Activated CD4-positive, alpha-beta T cell treated with anti-CD3 and anti-CD28 coated beads for 36 hours (primary cell): ENCODE data around the gene SATB2. TPM values are rescaled to one million over a fixed set of nuclear protein-coding genes. Genes with fewer than 3 reads are reported as not detected.
A peak's percentile ranks its signal among the peaks of the same experiment; 100 is the strongest.

Source experiments
- ATAC-seq: fragments of 200-7000 bp; cut with Tn5 transposase; one replicate; pipeline ENCODE4 v1.10.0; 2021; ENCODE audit warnings: mild to moderate bottlenecking, moderate library complexity
- CTCF ChIA-PET: fragments of 350-600 bp; sonication (Branson Sonifier 250); formaldehyde crosslinking; loops from one replicate; lab custom pipeline; 2021; ENCODE audit warnings: antibody characterized with exemption; lab: Charles Lee
- POLR2A ChIA-PET: fragments of 350-600 bp; sonication (Branson Sonifier 250); formaldehyde crosslinking; loops from one replicate; lab custom pipeline; 2021; ENCODE audit warnings: antibody characterized with exemption, inconsistent platforms; lab: Charles Lee
- DNase-seq: peaks from one replicate; pipeline ENCODE4 v3.0.0-alpha.2; 2020
- H3K27ac Mint-ChIP-seq: one replicate; pipeline ENCODE4 v1.8.0; 2021; ENCODE audit warnings: mixed read lengths
- H3K27me3 Mint-ChIP-seq: one replicate; pipeline ENCODE4 v1.8.0; 2021; ENCODE audit warnings: mixed read lengths
- H3K36me3 Mint-ChIP-seq: one replicate; pipeline ENCODE4 v1.8.0; 2021; ENCODE audit warnings: low read depth, mixed read lengths
- H3K4me1 Mint-ChIP-seq: one replicate; pipeline ENCODE4 v1.8.0; 2021; ENCODE audit warnings: mixed read lengths
- H3K4me3 Mint-ChIP-seq: one replicate; pipeline ENCODE4 v1.8.0; 2021; ENCODE audit warnings: mild to moderate bottlenecking, moderate library complexity, mixed read lengths
- H3K9me3 Mint-ChIP-seq: one replicate; pipeline ENCODE4 v1.8.0; 2021; ENCODE audit warnings: low read depth, mixed read lengths
- intact Hi-C, 2 experiments: fragments of 100-400 bp; cut with DNase I in 1 of 2; cut with micrococcal nuclease in 1 of 2; formaldehyde crosslinking; loops; one replicate each; pipeline versions ENCODE4 v1.14.2 to v1.15.1; 2022 to 2024; cut with DNase I, micrococcal nuclease
- total RNA-seq, 2 experiments: library from RNA; stranded (reverse); gene quantifications; one replicate each; pipeline ENCODE4 v1.2.3, GENCODE V29; 2021

The SATB2 gene
- total RNA-seq: under 1 TPM; 0.07 to 0.21 TPM

GRCh38 chr2:199457147-199458008, at the start of gene SATB2:
TSS of gene SATB2 (minus strand) at chr2:199457939. CDS start at chr2:199456037, 1,902 bp downstream.
- H3K36me3 Mint-ChIP-seq: no peaks in the 10 kb centered on the region
- H3K4me1 Mint-ChIP-seq: peaks cover 19% of the 10 kb centered on the region
- no peak within 1 kb of the TSS for H3K27ac Mint-ChIP-seq
- peak within 1 kb of the TSS; percentile 82 for H3K4me3 Mint-ChIP-seq
- CTCF ChIA-PET: no interaction called here
- POLR2A ChIA-PET: no interaction called here
- ATAC-seq: peak; percentile 49
- no peaks in the 10 kb centered on the region for H3K9me3 Mint-ChIP-seq
- intact Hi-C loops: loop anchor here (1.0 to 2.0 kb wide), 2 partner anchors 8 to 13 kb away; no protein-coding TSS in a partner anchor
- peaks cover 43% of the 10 kb centered on the region for H3K27me3 Mint-ChIP-seq
- DNase-seq: peak; percentile 59

- no peaks in the 10 kb centered on the region for H3K4me1 Mint-ChIP-seq
- ChIA-PET CTCF (interaction anchor here (0.7 to 1.0 kb wide), 2 partner anchors 12 to 17 kb away, joined by 3 to 4 read pairs; no protein-coding TSS in a partner anchor), POLR2A (no interaction called here)
- intact Hi-C loops: no loop called here
- no peaks in the 10 kb centered on the region for H3K9me3 Mint-ChIP-seq
- no peak overlapping the region for H3K27ac Mint-ChIP-seq
- no peak overlapping the region for H3K4me3 Mint-ChIP-seq
- H3K27me3 Mint-ChIP-seq: peaks cover 23% of the 10 kb centered on the region
- H3K36me3 Mint-ChIP-seq: no peaks in the 10 kb centered on the region
- DNase-seq (no peak), ATAC-seq (no peak)
Observed at GRCh38 chr2:199505755-199506403, 48.1 kb upstream of the SATB2 start.

GRCh38 chr2:199503148-199503547, 45.4 kb upstream of the SATB2 start:
- Mint-ChIP-seq H3K9me3 (no peaks in the 10 kb centered on the region), H3K27ac (no peak overlapping the region), H3K4me1 (no peaks in the 10 kb centered on the region), H3K4me3 (no peak overlapping the region), H3K27me3 (peaks cover 16% of the 10 kb centered on the region), H3K36me3 (no peaks in the 10 kb centered on the region)
- POLR2A ChIA-PET: no interaction called here
- DNase-seq (no peak), ATAC-seq (no peak)
- intact Hi-C loops: no loop called here
- CTCF ChIA-PET: no interaction called here

- no peaks in the 10 kb centered on the region for H3K9me3 Mint-ChIP-seq
- no peak for ATAC-seq
- no peaks in the 10 kb centered on the region for H3K36me3 Mint-ChIP-seq
- intact Hi-C loops: no loop called here
- H3K27ac Mint-ChIP-seq: no peak overlapping the region
- CTCF ChIA-PET: no interaction called here
- H3K27me3 Mint-ChIP-seq: peaks cover 24% of the 10 kb centered on the region
- no peak overlapping the region for H3K4me3 Mint-ChIP-seq
- no peaks in the 10 kb centered on the region for H3K4me1 Mint-ChIP-seq
- POLR2A ChIA-PET: no interaction called here
- no peak for DNase-seq
Observed at GRCh38 chr2:199499005-199499404, 41.3 kb upstream of the SATB2 start.

- Mint-ChIP-seq H3K27me3 (peaks cover 22% of the 10 kb centered on the region), H3K27ac (no peak overlapping the region), H3K9me3 (no peaks in the 10 kb centered on the region), H3K4me1 (no peaks in the 10 kb centered on the region), H3K36me3 (no peaks in the 10 kb centered on the region), H3K4me3 (no peak overlapping the region)
- DNase-seq (no peak), ATAC-seq (no peak)
- ChIA-PET CTCF (no interaction called here), POLR2A (no interaction called here)
- intact Hi-C loops: no loop called here
Observed at GRCh38 chr2:199495147-199495546, 37.4 kb upstream of the SATB2 start.

- ChIA-PET POLR2A (no interaction called here), CTCF (interaction anchor here (2.7 to 3.5 kb wide), 2 partner anchors 250 to 1176 kb away, joined by 8 to 42 read pairs; no protein-coding TSS in a partner anchor)
- ATAC-seq (no peak), DNase-seq (no peak)
- intact Hi-C loops: no loop called here
- no peaks in the 10 kb centered on the region for H3K9me3 Mint-ChIP-seq
- no peaks in the 10 kb centered on the region for H3K36me3 Mint-ChIP-seq
- no peak overlapping the region for H3K4me3 Mint-ChIP-seq
- H3K27me3 Mint-ChIP-seq: peaks cover 18% of the 10 kb centered on the region
- no peak overlapping the region for H3K27ac Mint-ChIP-seq
- no peaks in the 10 kb centered on the region for H3K4me1 Mint-ChIP-seq
Observed at GRCh38 chr2:199490049-199490448, 32.3 kb upstream of the SATB2 start.

GRCh38 chr2:199488772-199489400, 31.1 kb upstream of the SATB2 start:
- DNase-seq (peak; percentile 67), ATAC-seq (peak; percentile 49)
- intact Hi-C loops: loop anchor here (1.0 to 5.0 kb wide), 4 partner anchors 832 to 1175 kb away; no protein-coding TSS in a partner anchor
- Mint-ChIP-seq H3K27me3 (peaks cover 17% of the 10 kb centered on the region), H3K9me3 (no peaks in the 10 kb centered on the region), H3K4me1 (no peaks in the 10 kb centered on the region), H3K27ac (no peak overlapping the region), H3K36me3 (no peaks in the 10 kb centered on the region), H3K4me3 (no peak overlapping the region)
- CTCF ChIA-PET: interaction anchor here (0.6 to 3.5 kb wide), 25 partner anchors 9 to 1192 kb away, joined by 3 to 42 read pairs (median 4); no protein-coding TSS in a partner anchor
- POLR2A ChIA-PET: interaction anchor here (0.7 kb wide), 1 partner anchor 207 kb away, joined by 3 read pairs; no protein-coding TSS in a partner anchor

- intact Hi-C loops: loop anchor here in 1 of 2 experiments (1.0 to 5.0 kb wide), 2 partner anchors 829 to 1177 kb away; no protein-coding TSS in a partner anchor
- no peaks in the 10 kb centered on the region for H3K36me3 Mint-ChIP-seq
- ChIA-PET CTCF (interaction anchor here (0.7 to 1.5 kb wide), 6 partner anchors 8 to 1234 kb away, joined by 3 to 5 read pairs (median 3); no protein-coding TSS in a partner anchor), POLR2A (no interaction called here)
- no peak overlapping the region for H3K27ac Mint-ChIP-seq
- peaks cover 16% of the 10 kb centered on the region for H3K27me3 Mint-ChIP-seq
- peak; percentile 71 for DNase-seq
- H3K4me3 Mint-ChIP-seq: no peak overlapping the region
- peak; percentile 71 for ATAC-seq
- H3K4me1 Mint-ChIP-seq: no peaks in the 10 kb centered on the region
- H3K9me3 Mint-ChIP-seq: no peaks in the 10 kb centered on the region
Observed at GRCh38 chr2:199485732-199486335, 28.1 kb upstream of the SATB2 start.

- intact Hi-C loops: loop anchor here in 1 of 2 experiments (1.0 to 5.0 kb wide), 2 partner anchors 828 to 1176 kb away; no protein-coding TSS in a partner anchor
- no peaks in the 10 kb centered on the region for H3K9me3 Mint-ChIP-seq
Observed at GRCh38 chr2:199484927-199485326, 27.2 kb upstream of the SATB2 start.

GRCh38 chr2:199480966-199481365, 23.2 kb upstream of the SATB2 start:
- Mint-ChIP-seq H3K4me3 (no peak overlapping the region), H3K9me3 (no peaks in the 10 kb centered on the region), H3K4me1 (no peaks in the 10 kb centered on the region), H3K36me3 (no peaks in the 10 kb centered on the region), H3K27me3 (peaks cover 23% of the 10 kb centered on the region), H3K27ac (no peak overlapping the region)
- ATAC-seq (no peak), DNase-seq (no peak)
- ChIA-PET POLR2A (no interaction called here), CTCF (interaction anchor here (1.2 to 1.8 kb wide), 2 partner anchors 15 to 1172 kb away, joined by 3 to 6 read pairs; no protein-coding TSS in a partner anchor)
- intact Hi-C loops: no loop called here

More at GRCh38 chr2:199484927-199485326, 27.2 kb upstream of the SATB2 start:
- ATAC-seq: no peak
- no peak for DNase-seq
- Mint-ChIP-seq H3K4me1 (no peaks in the 10 kb centered on the region), H3K27me3 (peaks cover 16% of the 10 kb centered on the region), H3K36me3 (no peaks in the 10 kb centered on the region), H3K4me3 (no peak overlapping the region), H3K27ac (no peak overlapping the region)
- ChIA-PET CTCF (interaction anchor here (0.9 to 1.5 kb wide), 5 partner anchors 8 to 1170 kb away, joined by 3 to 5 read pairs (median 3); no protein-coding TSS in a partner anchor), POLR2A (no interaction called here)
